Panc1 (cell line): Measurements from ENCODE around the gene ASXL2.

Experiments used
- POLR2AphosphoS5 ChIP-seq: IDR thresholded peaks from 2 replicates; pipeline ENCODE4 v1.6.1; 2012; ENCODE audit warnings: mild to moderate bottlenecking, low read depth, low read length, moderate library complexity
- SIN3A ChIP-seq: IDR thresholded peaks from 2 replicates; pipeline ENCODE4 v1.6.1; 2012; ENCODE audit warnings: low read depth, mild to moderate bottlenecking, low read length, moderate library complexity, borderline replicate concordance; ENCODE audit not compliant: insufficient read depth
- TCF7L2 ChIP-seq: IDR thresholded peaks from 2 replicates; pipeline ENCODE4 v1.6.1; 2011; ENCODE audit warnings: mild to moderate bottlenecking, low read depth, low read length, inconsistent platforms
- TF ChIP-seq, protein P1 (sequence below): fragments of 450-650 bp; IDR thresholded peaks from 2 replicates; pipeline ENCODE4 v1.5.1; 2017; ENCODE audit warnings: mild to moderate bottlenecking
- TF ChIP-seq, protein P2 (sequence below), 2 experiments: IDR thresholded peaks; 2 replicates each; pipeline ENCODE4 v1.6.1; 2011 to 2012; ENCODE audit warnings: low read depth in 2 of 2, control low read depth in 1 of 2, low read length in 1 of 2, mild to moderate bottlenecking in 1 of 2, moderate library complexity in 1 of 2; ENCODE audit not compliant: insufficient read depth in 1 of 2

DNA sequence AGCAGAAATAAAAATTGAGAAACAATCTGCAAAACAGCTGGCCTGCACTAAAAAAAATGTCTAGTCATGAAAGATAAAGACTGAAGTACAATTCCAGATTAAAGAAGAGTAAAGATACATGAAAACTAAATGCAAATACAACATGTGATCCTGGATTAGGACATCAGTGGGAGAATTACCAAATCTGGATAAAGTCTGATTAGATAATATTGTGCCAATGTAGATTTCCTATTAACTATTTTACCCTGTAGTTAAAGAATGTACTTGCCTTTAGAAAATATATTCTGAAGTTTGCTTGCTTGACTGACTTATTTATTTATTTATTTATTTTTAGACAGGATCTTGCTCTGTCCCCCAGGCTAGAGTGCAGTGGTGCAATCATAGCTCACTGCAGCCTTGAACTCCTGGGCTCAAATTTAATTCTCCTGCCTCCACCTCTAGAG, 58.7 kb downstream of the ASXL2 start:
- TF ChIP-seq POLR2AphosphoS5 (no peak), SIN3A (no peak), TCF7L2 (no peak)
- TF ChIP-seq, protein P1, sequence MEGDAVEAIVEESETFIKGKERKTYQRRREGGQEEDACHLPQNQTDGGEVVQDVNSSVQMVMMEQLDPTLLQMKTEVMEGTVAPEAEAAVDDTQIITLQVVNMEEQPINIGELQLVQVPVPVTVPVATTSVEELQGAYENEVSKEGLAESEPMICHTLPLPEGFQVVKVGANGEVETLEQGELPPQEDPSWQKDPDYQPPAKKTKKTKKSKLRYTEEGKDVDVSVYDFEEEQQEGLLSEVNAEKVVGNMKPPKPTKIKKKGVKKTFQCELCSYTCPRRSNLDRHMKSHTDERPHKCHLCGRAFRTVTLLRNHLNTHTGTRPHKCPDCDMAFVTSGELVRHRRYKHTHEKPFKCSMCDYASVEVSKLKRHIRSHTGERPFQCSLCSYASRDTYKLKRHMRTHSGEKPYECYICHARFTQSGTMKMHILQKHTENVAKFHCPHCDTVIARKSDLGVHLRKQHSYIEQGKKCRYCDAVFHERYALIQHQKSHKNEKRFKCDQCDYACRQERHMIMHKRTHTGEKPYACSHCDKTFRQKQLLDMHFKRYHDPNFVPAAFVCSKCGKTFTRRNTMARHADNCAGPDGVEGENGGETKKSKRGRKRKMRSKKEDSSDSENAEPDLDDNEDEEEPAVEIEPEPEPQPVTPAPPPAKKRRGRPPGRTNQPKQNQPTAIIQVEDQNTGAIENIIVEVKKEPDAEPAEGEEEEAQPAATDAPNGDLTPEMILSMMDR, result no peak
- TF ChIP-seq, protein P2, sequence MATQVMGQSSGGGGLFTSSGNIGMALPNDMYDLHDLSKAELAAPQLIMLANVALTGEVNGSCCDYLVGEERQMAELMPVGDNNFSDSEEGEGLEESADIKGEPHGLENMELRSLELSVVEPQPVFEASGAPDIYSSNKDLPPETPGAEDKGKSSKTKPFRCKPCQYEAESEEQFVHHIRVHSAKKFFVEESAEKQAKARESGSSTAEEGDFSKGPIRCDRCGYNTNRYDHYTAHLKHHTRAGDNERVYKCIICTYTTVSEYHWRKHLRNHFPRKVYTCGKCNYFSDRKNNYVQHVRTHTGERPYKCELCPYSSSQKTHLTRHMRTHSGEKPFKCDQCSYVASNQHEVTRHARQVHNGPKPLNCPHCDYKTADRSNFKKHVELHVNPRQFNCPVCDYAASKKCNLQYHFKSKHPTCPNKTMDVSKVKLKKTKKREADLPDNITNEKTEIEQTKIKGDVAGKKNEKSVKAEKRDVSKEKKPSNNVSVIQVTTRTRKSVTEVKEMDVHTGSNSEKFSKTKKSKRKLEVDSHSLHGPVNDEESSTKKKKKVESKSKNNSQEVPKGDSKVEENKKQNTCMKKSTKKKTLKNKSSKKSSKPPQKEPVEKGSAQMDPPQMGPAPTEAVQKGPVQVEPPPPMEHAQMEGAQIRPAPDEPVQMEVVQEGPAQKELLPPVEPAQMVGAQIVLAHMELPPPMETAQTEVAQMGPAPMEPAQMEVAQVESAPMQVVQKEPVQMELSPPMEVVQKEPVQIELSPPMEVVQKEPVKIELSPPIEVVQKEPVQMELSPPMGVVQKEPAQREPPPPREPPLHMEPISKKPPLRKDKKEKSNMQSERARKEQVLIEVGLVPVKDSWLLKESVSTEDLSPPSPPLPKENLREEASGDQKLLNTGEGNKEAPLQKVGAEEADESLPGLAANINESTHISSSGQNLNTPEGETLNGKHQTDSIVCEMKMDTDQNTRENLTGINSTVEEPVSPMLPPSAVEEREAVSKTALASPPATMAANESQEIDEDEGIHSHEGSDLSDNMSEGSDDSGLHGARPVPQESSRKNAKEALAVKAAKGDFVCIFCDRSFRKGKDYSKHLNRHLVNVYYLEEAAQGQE (IDR thresholded peaks at IDR 0.05; ENCODE audit: insufficient read depth in 1 of 2, low read depth in 2 of 2, low read length in 1 of 2), result no peak
